ENCODE measurements around the gene ALDOC.
"Not testable (repeated sequence)": the region's sequence is repeated elsewhere in the genome, so short reads cannot be mapped to it uniquely, and the experiment has no call there.

The ALDOC gene

GRCh38 chr17:28584434-28584833 lies 7.7 kb upstream of the ALDOC start:
- DNase-seq (ENCODE audit: low read depth in 1 of 2, low spot score in 1 of 2), result no peak

DNA sequence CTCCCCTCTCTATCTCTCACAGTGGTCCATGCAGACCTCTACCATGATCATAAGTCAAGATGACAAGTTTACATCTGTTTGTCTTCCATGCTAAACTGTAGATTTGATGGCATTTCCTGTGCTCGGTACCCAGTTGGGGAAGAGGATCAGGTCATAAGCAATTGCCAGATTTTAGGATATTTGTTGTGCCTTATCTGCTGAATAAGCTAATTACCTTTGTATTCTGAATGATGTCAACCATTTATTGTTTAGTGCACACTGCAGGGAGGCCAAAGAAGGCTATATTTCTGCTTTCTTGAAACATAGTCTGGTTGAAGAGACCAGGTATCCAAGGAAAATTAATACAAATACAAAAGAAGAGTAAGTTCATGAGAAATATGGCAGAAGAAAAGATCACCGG lies 5.8 kb upstream of the ALDOC start:
- DNase-seq (ENCODE audit: low read depth in 1 of 2, low spot score in 1 of 2), result no peak

DNA sequence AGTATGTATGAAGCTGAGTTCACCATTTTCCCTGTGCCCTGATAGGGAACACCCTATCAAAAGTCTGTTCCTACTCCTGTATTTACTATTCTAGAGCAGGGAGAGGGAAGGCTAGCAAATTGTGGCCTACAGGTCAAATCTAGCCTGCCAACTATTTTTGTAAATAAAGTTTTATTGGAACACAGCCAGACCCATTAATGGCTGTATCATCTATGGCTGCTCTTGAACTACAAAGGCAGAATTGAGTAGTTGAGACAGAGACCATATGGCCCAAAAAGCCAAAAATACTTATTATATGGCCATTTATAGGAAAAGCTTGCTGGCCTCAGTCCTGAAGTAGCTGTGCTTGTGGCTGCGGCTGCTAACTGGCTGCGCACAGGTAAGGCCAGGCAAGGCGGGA lies 4.3 kb upstream of the ALDOC start:
- no peak for DNase-seq (ENCODE audit: low read depth in 1 of 2, low spot score in 1 of 2)

DNA sequence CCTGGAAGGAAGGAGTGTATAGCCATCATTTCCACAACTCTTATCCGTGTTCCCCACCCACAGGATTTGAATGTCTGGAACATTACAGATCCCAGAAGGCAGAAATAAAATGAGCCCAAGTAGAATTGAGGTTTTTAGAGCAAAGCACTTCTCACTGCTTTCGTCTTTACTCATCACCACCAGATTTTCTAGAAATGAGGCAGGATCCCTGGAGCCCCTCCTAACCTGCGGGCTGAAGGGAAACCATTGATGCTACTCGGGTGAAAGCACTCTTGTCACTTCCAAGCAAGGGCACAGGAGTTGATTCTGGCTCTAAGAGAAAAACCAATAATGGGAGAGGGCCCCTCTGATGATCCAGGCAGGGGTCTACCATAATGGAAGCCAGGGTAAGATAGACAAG lies 2.8 kb upstream of the ALDOC start:
- DNase-seq (ENCODE audit: low read depth in 1 of 2, low spot score in 1 of 2), result no peak

DNA sequence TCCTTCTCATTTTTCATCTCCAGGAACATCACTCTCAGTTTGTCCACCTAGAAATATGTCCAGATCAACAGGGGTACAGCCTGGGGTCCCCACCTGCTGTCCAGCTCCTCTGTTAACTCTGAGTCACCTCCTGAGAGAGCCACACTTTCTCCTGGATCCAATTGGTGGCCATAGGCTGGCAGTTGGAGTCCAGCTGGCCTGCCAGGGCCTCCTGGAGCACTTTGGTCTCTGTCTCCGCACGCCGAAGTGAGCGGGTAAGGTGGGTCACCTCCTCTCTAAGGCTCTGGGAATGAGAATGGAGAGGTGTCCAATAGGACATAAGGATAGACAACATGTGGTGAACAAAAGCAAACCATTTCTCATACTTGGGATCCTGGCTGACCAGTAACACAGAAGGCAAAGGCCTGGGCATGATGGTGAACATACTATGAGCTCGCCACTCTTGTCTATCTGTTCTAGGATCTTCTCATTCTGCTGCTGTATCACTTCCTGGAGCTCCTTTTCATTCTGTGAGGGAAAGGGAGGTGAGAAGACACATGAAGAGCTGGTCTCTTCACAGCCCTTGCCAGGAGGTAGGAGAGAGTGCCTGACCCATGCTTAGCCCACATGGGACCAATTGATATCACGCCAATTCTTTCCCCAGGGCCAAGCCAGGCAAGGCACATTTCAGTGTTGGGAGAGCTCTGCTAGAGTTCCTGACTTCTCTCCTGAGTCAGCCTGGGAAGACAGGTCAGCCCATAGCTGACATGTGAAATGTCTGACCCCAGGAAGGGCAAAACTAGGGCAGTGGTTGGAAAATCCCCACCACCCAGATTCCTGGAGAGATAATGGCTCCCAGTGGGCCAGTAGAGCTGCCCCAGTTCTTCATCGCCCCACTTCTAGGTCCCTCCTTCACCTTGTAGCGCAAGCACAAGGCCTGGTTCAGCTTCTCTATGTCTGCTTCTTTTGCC lies 1.8 kb upstream of the ALDOC start:
- no peak for DNase-seq (ENCODE audit: low read depth in 1 of 2, low spot score in 1 of 2)

GRCh38 chr17:28577466-28577824 lies 750 bp upstream of the ALDOC start:
- no peak for DNase-seq (ENCODE audit: low read depth in 1 of 2, low spot score in 1 of 2)

GRCh38 chr17:28576016-28576415 lies 679 bp downstream of the ALDOC start:
- not testable (repeated sequence) for DNase-seq (ENCODE audit: low read depth in 1 of 2, low spot score in 1 of 2)

DNA sequence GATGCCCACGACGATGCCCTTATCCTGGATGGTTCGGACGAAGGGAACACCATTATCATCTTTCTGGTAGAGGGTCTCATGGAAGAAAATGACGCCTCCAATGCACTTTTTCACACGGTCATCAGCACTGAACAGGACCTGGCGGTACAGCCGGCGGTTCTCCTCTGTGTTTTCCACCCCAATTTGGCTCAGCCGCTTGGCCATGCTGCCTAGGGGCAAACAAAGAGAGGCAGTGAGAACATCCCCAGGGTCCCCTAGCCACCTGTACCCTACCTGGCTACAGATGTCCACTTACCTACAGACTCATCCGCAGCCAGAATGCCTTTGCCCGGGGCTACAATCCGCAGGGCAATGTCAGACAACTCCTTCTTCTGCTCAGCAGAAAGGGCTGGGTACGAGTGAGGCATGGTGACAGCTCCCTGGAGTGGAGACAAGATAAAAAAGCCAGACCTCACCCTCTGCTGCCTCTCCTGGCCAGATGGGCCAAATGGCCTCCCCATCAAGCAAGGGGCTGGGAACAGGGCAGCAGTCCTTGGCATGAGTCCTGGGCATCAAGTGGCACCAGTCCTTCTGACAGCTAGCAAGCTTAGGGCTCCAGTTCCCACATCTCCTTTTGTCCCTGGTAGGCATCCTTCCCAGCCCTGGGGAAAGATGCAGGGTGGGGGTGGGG lies 1.4 kb downstream of the ALDOC start:
- no peak for DNase-seq (ENCODE audit: low read depth in 1 of 2, low spot score in 1 of 2)

DNA sequence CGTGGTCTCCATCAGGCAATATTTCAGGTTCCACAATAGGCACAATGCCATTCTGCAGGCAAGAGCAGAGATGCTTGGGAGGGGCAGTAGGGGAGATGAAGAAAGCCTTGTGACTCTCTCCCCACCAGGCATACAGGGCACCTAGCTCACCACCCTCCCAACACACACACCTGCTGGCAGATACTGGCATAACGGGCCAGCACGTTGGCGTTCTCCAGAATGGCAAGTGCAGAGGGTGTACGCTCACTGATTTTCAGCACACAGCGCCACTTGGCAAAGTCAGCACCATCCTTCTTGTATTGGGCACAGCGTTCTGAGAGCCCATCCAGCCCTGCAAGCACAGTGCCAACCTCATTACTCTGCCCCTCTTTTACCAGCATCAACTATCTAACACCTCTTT lies 2.2 kb downstream of the ALDOC start:
- DNase-seq (ENCODE audit: low read depth in 1 of 2, low spot score in 1 of 2), result no peak

GRCh38 chr17:28573966-28574480 lies 2.7 kb downstream of the ALDOC start:
- no peak for DNase-seq (ENCODE audit: low read depth in 1 of 2, low spot score in 1 of 2)

DNA sequence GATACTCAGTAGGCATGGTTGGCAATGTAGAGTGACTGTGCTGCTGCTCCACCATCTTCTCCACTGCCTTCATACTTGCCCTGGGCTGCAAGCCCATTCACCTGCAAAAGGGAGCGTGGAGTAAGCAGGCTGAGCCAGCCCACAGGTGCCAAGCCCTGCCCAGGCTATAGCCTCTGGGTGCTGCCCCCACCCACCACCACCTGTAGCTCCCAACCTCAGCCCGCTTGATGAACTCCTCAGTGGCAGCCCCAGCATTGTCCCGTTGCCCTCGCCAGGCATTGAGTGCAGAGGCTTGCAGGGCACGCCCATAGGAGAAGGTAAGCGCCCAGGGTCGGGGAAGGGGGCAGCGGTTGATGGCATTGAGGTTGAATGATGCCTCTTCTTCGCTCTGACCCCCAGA lies 3.2 kb downstream of the ALDOC start:
- no peak for DNase-seq (ENCODE audit: low read depth in 1 of 2, low spot score in 1 of 2)

GRCh38 chr17:28573040-28573380 lies 3.7 kb downstream of the ALDOC start:
- no peak for DNase-seq (ENCODE audit: low read depth in 1 of 2, low spot score in 1 of 2)

DNA sequence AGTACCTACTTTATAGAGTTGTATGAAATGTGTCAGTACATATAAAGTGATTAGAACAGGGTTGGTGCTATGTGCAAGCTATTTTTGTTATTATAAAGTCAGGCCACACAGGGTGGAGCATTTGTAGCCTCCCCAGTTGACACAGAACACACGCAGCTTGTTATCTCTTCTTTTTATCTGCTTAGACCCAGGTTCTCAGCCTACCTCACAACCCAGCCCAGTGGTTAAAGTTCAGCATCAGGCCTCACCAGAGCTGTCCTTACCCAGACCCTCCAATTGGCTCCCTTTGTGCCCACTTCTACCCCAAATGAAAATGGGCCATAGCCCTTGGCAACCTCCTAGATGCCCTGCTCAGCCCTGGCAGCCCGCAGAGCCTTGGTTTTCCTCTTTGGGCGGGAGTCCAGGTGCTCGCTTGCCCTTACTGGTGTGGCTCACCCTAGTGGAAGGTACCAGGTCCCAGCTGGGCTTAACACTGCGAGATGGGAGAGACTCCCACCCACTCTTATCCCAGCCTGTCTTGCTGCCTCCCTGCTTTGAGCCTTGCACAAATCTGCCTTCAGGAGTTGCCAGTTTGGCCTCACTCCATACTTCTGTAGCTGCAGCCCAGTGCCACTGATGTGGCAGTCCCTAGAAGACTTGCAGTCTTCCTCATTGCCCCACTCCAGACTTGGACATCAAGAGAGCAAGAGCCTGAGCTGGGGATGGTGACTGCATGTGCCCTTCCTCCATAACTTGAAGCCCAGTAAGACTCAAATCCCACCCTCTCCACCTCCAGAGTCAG lies 4.2 kb downstream of the ALDOC start:
- DNase-seq (ENCODE audit: low read depth in 1 of 2, low spot score in 1 of 2), result no peak

- DNase-seq (ENCODE audit: low read depth in 1 of 2, low spot score in 1 of 2), result peak; percentile 80 to 93
Observed at GRCh38 chr17:28571361-28572122, 5.2 kb downstream of the ALDOC start, which contains the start of gene PIGS. PIGS (minus strand) TSS chr17:28571524; CDS start chr17:28571496, 28 bp downstream.

- peak in 1 of 2 donors; percentile 40 for DNase-seq (ENCODE audit: low read depth in 1 of 2, low spot score in 1 of 2)
Observed at GRCh38 chr17:28570716-28571360, 5.9 kb downstream of the ALDOC start.

- no peak for DNase-seq (ENCODE audit: low read depth in 1 of 2, low spot score in 1 of 2)
Observed at GRCh38 chr17:28569446-28569845, 7.2 kb downstream of the ALDOC start.

DNA sequence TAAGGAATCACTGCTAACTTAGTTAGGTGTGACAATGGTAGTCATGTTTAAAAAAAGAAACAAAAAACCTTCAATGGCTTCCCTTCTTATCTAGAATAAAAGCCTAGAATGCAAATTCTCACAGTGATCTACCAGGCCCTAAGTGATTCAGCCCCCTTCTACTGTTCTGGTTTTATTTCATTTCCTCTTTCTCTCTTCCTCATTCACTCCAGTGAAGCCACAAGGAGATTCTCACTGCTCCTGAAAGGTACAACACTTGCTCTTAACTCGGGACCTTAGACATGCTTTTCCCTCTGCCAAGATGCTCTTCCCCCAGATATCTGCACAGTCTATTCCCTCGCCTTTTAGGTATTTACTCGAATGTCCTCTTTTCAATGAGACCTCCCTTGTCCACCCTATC lies 9.1 kb downstream of the ALDOC start:
- DNase-seq (ENCODE audit: low read depth in 1 of 2, low spot score in 1 of 2), result no peak

DNA sequence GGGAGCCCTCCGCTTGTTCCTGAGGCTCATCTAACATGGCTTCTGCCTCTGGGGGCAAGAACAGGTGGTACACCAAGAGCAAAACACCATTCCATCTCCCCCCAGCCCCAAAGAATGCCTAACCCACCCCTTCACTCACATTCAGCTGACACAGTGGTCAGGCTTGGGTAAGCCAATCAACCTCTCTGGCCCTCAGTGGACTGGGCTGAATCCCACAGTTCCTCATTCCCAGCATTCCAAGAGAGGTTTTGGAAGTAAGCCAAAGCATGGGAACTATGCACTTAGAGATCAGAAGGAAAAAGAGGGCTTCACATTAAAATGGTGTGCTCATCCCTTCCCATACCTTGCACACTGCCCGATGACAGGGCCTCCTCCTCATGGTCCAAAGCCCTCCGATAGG lies 13.2 kb downstream of the ALDOC start:
- no peak for DNase-seq (ENCODE audit: low read depth in 1 of 2, low spot score in 1 of 2)

GRCh38 chr17:28555022-28555421 lies 21.7 kb downstream of the ALDOC start:
- DNase-seq (ENCODE audit: low read depth in 1 of 2, low spot score in 1 of 2), result no peak

DNA sequence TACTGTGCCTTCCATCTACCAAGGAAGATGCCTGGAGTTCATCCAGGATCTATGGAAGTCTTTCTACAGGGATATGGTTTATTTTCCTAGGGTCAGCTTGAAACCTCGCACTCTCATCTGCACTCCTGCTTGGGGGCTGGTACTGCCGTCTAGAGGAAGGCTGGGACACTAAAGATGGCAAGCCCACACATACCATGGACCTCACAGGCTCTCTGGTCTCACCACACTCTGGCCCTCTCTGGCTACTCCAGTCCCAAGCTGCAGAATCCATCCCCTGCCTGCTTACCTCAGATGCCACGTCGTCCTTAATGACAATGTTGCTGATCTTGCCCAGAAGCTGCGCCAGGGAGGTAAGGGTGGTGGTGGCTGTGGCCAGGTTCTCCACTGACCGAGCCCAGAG lies 22.1 kb downstream of the ALDOC start:
- DNase-seq (ENCODE audit: low read depth in 1 of 2, low spot score in 1 of 2), result no peak

All from activated CD4-positive, alpha-beta T cell treated with anti-CD3 and anti-CD28 coated beads, Interleukin-2, amount 50 U/mL, for 24 hours (primary cell).